T-helper 2 cell (primary cell): ENCODE results near the gene SLC39A11.
"Not testable (repeated sequence)": the region's sequence is repeated elsewhere in the genome, so short reads cannot be mapped to it uniquely, and the experiment has no call there.

Source experiments
- DNase-seq, 5 experiments: peaks; one replicate each; pipeline versions ENCODE4 v3.0.0 to v3.0.0-alpha.2; 2012 to 2022

SLC39A11 gene

GRCh38 chr17:72778169-72779151 lies 314.0 kb downstream of the SLC39A11 start:
- no peak for DNase-seq

GRCh38 chr17:72775919-72776318 lies 316.6 kb downstream of the SLC39A11 start:
- no peak for DNase-seq

GRCh38 chr17:72775237-72775636 lies 317.3 kb downstream of the SLC39A11 start:
- DNase-seq, result no peak

GRCh38 chr17:72774236-72774635 lies 318.3 kb downstream of the SLC39A11 start:
- DNase-seq, result no peak

- not testable (repeated sequence) for DNase-seq
Measured at GRCh38 chr17:72773225-72773624, 319.3 kb downstream of the SLC39A11 start.

GRCh38 chr17:72772331-72772821 lies 320.1 kb downstream of the SLC39A11 start:
- DNase-seq, result no peak

- DNase-seq, result no peak
Measured at GRCh38 chr17:72771734-72772133, 320.8 kb downstream of the SLC39A11 start.

GRCh38 chr17:72766761-72767356 lies 325.6 kb downstream of the SLC39A11 start:
- DNase-seq, result no peak

- DNase-seq, result no peak
Measured at GRCh38 chr17:72765368-72766153, 326.9 kb downstream of the SLC39A11 start.

GRCh38 chr17:72764632-72765041 lies 327.9 kb downstream of the SLC39A11 start:
- no peak for DNase-seq

- DNase-seq, result no peak
Measured at GRCh38 chr17:72763981-72764380, 328.5 kb downstream of the SLC39A11 start.

- DNase-seq, result not testable (repeated sequence)
Measured at GRCh38 chr17:72761893-72762575, 330.5 kb downstream of the SLC39A11 start.

- no peak for DNase-seq
Measured at GRCh38 chr17:72761431-72761830, 331.1 kb downstream of the SLC39A11 start.

- DNase-seq, result no peak
Measured at GRCh38 chr17:72760368-72760767, 332.1 kb downstream of the SLC39A11 start.

- no peak for DNase-seq
Measured at GRCh38 chr17:72759301-72759700, 333.2 kb downstream of the SLC39A11 start.

- no peak for DNase-seq
Measured at GRCh38 chr17:72756256-72756655, 336.2 kb downstream of the SLC39A11 start.

- no peak for DNase-seq
Measured at GRCh38 chr17:72754513-72754912, 338.0 kb downstream of the SLC39A11 start.

- DNase-seq, result no peak
Measured at GRCh38 chr17:72751746-72752145, 340.7 kb downstream of the SLC39A11 start.

- no peak for DNase-seq
Measured at GRCh38 chr17:72749119-72749572, 343.3 kb downstream of the SLC39A11 start.

- DNase-seq, result no peak
Measured at GRCh38 chr17:72747501-72747900, 345.0 kb downstream of the SLC39A11 start.

- no peak for DNase-seq
Measured at GRCh38 chr17:72745241-72745640, 347.2 kb downstream of the SLC39A11 start.

- DNase-seq, result no peak
Measured at GRCh38 chr17:72743037-72743467, 349.4 kb downstream of the SLC39A11 start.
